ENCODE measurements around the gene TAOK3. TPM values are rescaled to one million over a fixed set of nuclear protein-coding genes. Genes with fewer than 3 reads are reported as not detected.

TAOK3 gene
- total RNA-seq, 1 experiment from 2014 or later: 55.8 TPM

- TF ChIP-seq EZH2 (IDR thresholded peaks at IDR 0.05; ENCODE audit: low read depth): no peak
- TF ChIP-seq, protein P1, sequence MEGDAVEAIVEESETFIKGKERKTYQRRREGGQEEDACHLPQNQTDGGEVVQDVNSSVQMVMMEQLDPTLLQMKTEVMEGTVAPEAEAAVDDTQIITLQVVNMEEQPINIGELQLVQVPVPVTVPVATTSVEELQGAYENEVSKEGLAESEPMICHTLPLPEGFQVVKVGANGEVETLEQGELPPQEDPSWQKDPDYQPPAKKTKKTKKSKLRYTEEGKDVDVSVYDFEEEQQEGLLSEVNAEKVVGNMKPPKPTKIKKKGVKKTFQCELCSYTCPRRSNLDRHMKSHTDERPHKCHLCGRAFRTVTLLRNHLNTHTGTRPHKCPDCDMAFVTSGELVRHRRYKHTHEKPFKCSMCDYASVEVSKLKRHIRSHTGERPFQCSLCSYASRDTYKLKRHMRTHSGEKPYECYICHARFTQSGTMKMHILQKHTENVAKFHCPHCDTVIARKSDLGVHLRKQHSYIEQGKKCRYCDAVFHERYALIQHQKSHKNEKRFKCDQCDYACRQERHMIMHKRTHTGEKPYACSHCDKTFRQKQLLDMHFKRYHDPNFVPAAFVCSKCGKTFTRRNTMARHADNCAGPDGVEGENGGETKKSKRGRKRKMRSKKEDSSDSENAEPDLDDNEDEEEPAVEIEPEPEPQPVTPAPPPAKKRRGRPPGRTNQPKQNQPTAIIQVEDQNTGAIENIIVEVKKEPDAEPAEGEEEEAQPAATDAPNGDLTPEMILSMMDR (conservative IDR thresholded peaks at IDR 0.05): no peak
- H4K20me1 ChIP-seq (ENCODE audit: insufficient read depth): no peaks in the 10 kb centered on the region
- BruUV-seq (replicated peaks): no TSS peak
- no peaks in the 10 kb centered on the region for H3K9me3 ChIP-seq (ENCODE audit: insufficient read depth, low read depth)
- H2AFZ ChIP-seq: no peak overlapping the region
- H3K36me3 ChIP-seq (ENCODE audit: low read depth): no peaks in the 10 kb centered on the region
- H3K27me3 ChIP-seq (ENCODE audit: insufficient read depth, low read depth): no peaks in the 10 kb centered on the region
- DNase-seq: no peak
- ChIA-PET CTCF (no interaction called here), POLR2A (ENCODE audit: unreplicated experiment) (interaction anchor here (0.8 kb wide), 1 partner anchor 51 kb away, joined by 5 read pairs; no protein-coding TSS in a partner anchor)
- no peak overlapping the region for H3K4me3 ChIP-seq
- intact Hi-C loops (cut with micrococcal nuclease; ENCODE audit: unreplicated experiment): loop anchor here (5.0 kb wide), 1 partner anchor 56 kb away; no protein-coding TSS in a partner anchor
- H3K79me2 ChIP-seq (ENCODE audit: low read depth): peaks cover 73% of the 10 kb centered on the region
- no peaks in the 10 kb centered on the region for H3K9me2 ChIP-seq (ENCODE audit: insufficient read depth)
- H3F3A ChIP-seq (ENCODE audit: insufficient read depth, low read depth): peaks cover 32% of the 10 kb centered on the region
- H3K4me2 ChIP-seq: no peak overlapping the region
- H3K27ac ChIP-seq: peak overlapping the region; percentile 81
- H3K4me1 ChIP-seq (replicated peaks; ENCODE audit: insufficient read depth): peaks cover 51% of the 10 kb centered on the region
Measured at GRCh38 chr12:118358008-118358359, 14.7 kb downstream of the TAOK3 start.

DNA sequence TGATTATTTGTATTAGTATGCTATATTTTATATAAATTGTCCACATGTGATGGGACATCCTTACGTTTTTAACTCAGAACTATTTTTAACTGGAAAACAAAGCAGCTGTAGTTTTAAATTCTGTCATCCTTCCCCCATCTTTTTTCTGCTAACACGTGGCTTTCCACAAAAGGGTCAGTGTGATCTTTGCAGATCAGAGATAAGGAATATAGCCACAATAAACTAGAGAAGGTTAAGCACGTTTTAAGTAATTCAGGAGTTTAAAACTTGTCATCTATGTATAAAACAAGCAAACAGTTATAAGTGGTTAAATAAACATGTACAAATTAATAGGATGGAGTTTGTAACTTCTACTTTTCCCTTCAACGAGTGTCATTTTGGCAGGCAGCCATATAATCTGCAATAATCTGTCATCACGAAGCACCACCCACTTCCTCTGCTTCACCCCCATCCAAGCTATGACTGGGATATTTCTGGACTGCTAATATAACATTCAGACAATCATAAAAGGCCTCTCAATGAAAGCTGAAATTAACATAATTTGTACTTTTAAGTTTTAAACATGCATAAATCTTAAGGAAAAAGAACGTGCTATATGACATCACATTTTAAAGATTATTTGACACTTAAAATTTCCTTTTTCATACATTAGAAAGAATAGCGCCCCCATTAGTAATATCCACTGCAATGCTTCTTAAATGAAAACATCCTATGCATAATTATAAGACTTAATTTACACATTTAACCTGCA is 15.3 kb downstream of the TAOK3 start:
- no peaks in the 10 kb centered on the region for H3K27me3 ChIP-seq (ENCODE audit: insufficient read depth, low read depth)
- POLR2A ChIA-PET (ENCODE audit: unreplicated experiment): interaction anchor here (0.8 kb wide), 1 partner anchor 50 kb away, joined by 5 read pairs; no protein-coding TSS in a partner anchor
- H3F3A ChIP-seq (ENCODE audit: insufficient read depth, low read depth): peaks cover 32% of the 10 kb centered on the region
- H3K27ac ChIP-seq: peak overlapping the region; percentile 81
- peaks cover 51% of the 10 kb centered on the region for H3K4me1 ChIP-seq (replicated peaks; ENCODE audit: insufficient read depth)
- no peak for DNase-seq
- TF ChIP-seq, protein P1 (conservative IDR thresholded peaks at IDR 0.05): no peak
- no peak for TF ChIP-seq EZH2 (IDR thresholded peaks at IDR 0.05; ENCODE audit: low read depth)
- intact Hi-C loops (cut with micrococcal nuclease; ENCODE audit: unreplicated experiment): loop anchor here (5.0 kb wide), 1 partner anchor 55 kb away; no protein-coding TSS in a partner anchor
- H4K20me1 ChIP-seq (ENCODE audit: insufficient read depth): no peaks in the 10 kb centered on the region
- H2AFZ ChIP-seq: no peak overlapping the region
- no peaks in the 10 kb centered on the region for H3K36me3 ChIP-seq (ENCODE audit: low read depth)
- H3K4me3 ChIP-seq: no peak overlapping the region
- no peaks in the 10 kb centered on the region for H3K9me2 ChIP-seq (ENCODE audit: insufficient read depth)
- H3K79me2 ChIP-seq (ENCODE audit: low read depth): peaks cover 78% of the 10 kb centered on the region
- CTCF ChIA-PET: no interaction called here
- peak overlapping the region; percentile 45; the same call in 1 of the 2 replicates for H3K4me2 ChIP-seq
- no peaks in the 10 kb centered on the region for H3K9me3 ChIP-seq (ENCODE audit: insufficient read depth, low read depth)
- no TSS peak for BruUV-seq (replicated peaks)

GRCh38 chr12:118356809-118357256 is 15.9 kb downstream of the TAOK3 start:
- no peak overlapping the region for H2AFZ ChIP-seq
- H3K9me2 ChIP-seq (ENCODE audit: insufficient read depth): no peaks in the 10 kb centered on the region
- no peaks in the 10 kb centered on the region for H3K36me3 ChIP-seq (ENCODE audit: low read depth)
- ChIA-PET CTCF (no interaction called here), POLR2A (ENCODE audit: unreplicated experiment) (no interaction called here)
- H3K4me2 ChIP-seq: peak overlapping the region; percentile 45
- no TSS peak for BruUV-seq (replicated peaks)
- H3K79me2 ChIP-seq (ENCODE audit: low read depth): peaks cover 82% of the 10 kb centered on the region
- TF ChIP-seq EZH2 (IDR thresholded peaks at IDR 0.05; ENCODE audit: low read depth): no peak
- TF ChIP-seq, protein P1 (conservative IDR thresholded peaks at IDR 0.05): no peak
- no peaks in the 10 kb centered on the region for H3K27me3 ChIP-seq (ENCODE audit: insufficient read depth, low read depth)
- peaks cover 32% of the 10 kb centered on the region for H3F3A ChIP-seq (ENCODE audit: insufficient read depth, low read depth)
- no peaks in the 10 kb centered on the region for H3K9me3 ChIP-seq (ENCODE audit: insufficient read depth, low read depth)
- peak in 1 of 2 experiments; percentile 85 for DNase-seq
- no peak overlapping the region for H3K4me3 ChIP-seq
- H4K20me1 ChIP-seq (ENCODE audit: insufficient read depth): no peaks in the 10 kb centered on the region
- intact Hi-C loops (cut with micrococcal nuclease; ENCODE audit: unreplicated experiment): loop anchor here (5.0 kb wide), 1 partner anchor 55 kb away; no protein-coding TSS in a partner anchor
- peak overlapping the region; percentile 81 for H3K27ac ChIP-seq
- H3K4me1 ChIP-seq (replicated peaks; ENCODE audit: insufficient read depth): peaks cover 51% of the 10 kb centered on the region
